Measurements from ENCODE around the gene RGPD5.
"Not testable (repeated sequence)": the region's sequence is repeated elsewhere in the genome, so short reads cannot be mapped to it uniquely, and the experiment has no call there.

DNA sequence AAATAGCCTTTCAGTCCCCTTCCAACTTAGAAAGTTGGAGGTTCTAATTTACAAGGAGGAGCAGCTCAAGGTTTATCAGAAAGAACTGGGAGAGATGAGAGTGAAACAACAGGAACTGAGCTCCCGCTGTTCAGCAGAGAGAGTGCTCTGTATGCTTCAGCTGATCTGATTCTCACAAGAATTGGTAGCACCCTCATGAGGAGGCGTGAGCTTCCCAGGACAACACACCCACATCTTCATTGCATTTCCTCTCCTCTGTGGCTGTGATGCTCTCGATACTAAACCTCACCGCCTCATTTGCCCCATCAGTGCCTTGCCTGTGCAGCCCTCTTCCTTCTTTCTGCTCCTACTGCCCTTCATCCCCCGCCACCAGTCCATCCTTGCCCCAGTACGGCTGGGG is 42.5 kb upstream of the RGPD5 start:
- TF ChIP-seq POLR2A (IDR thresholded peaks at IDR 0.05) = not testable (repeated sequence)
- TF ChIP-seq, protein P1, sequence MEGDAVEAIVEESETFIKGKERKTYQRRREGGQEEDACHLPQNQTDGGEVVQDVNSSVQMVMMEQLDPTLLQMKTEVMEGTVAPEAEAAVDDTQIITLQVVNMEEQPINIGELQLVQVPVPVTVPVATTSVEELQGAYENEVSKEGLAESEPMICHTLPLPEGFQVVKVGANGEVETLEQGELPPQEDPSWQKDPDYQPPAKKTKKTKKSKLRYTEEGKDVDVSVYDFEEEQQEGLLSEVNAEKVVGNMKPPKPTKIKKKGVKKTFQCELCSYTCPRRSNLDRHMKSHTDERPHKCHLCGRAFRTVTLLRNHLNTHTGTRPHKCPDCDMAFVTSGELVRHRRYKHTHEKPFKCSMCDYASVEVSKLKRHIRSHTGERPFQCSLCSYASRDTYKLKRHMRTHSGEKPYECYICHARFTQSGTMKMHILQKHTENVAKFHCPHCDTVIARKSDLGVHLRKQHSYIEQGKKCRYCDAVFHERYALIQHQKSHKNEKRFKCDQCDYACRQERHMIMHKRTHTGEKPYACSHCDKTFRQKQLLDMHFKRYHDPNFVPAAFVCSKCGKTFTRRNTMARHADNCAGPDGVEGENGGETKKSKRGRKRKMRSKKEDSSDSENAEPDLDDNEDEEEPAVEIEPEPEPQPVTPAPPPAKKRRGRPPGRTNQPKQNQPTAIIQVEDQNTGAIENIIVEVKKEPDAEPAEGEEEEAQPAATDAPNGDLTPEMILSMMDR (IDR thresholded peaks at IDR 0.05) = not testable (repeated sequence)
